Measurements from ENCODE around the gene PRSS38. TPM values are rescaled to one million over a fixed set of nuclear protein-coding genes. Genes with fewer than 3 reads are reported as not detected.

PRSS38 gene
- not detected in 2 replicates for total RNA-seq

GRCh38 chr1:227815468-227816409 lies at the start of gene PRSS38:
Gene PRSS38 (plus strand): TSS chr1:227815675. CDS start chr1:227815717, 42 bp downstream.
- DNase-seq, result no peak
- H3K4me3 Mint-ChIP-seq, result no peak within 1 kb of the TSS
- H3K4me1 Mint-ChIP-seq, result no peaks in the 10 kb centered on the region
- H3K27me3 Mint-ChIP-seq, result no peaks in the 10 kb centered on the region
- H3K9me3 Mint-ChIP-seq, result peaks cover 21% of the 10 kb centered on the region
- H3K36me3 Mint-ChIP-seq (ENCODE audit: low read depth), result peaks cover 7% of the 10 kb centered on the region
- no peak within 1 kb of the TSS for H3K27ac Mint-ChIP-seq
- POLR2A ChIA-PET, result no interaction called here
- no peak for TF ChIP-seq CTCF (IDR thresholded peaks at IDR 0.05)
- no peak for ATAC-seq (ENCODE audit: low read depth)
- intact Hi-C loops (cut with micrococcal nuclease), result no loop called here
- CTCF ChIA-PET, result no interaction called here

GRCh38 chr1:227766015-227766634 lies 49.4 kb upstream of the PRSS38 start:
- DNase-seq, result no peak
- peak; percentile 44 for ATAC-seq (ENCODE audit: low read depth)
- H3K4me1 Mint-ChIP-seq, result peaks cover 17% of the 10 kb centered on the region
- no peak overlapping the region for H3K27ac Mint-ChIP-seq
- ChIA-PET CTCF (interaction anchor here (1.0 kb wide), 1 partner anchor 15 kb away, joined by 3 read pairs; no protein-coding TSS in a partner anchor), POLR2A (no interaction called here)
- no peaks in the 10 kb centered on the region for H3K9me3 Mint-ChIP-seq
- H3K36me3 Mint-ChIP-seq (ENCODE audit: low read depth), result peaks cover 47% of the 10 kb centered on the region
- intact Hi-C loops (cut with micrococcal nuclease), result no loop called here
- H3K4me3 Mint-ChIP-seq, result no peak overlapping the region
- H3K27me3 Mint-ChIP-seq, result no peaks in the 10 kb centered on the region
- TF ChIP-seq CTCF (IDR thresholded peaks at IDR 0.05), result no peak

- Mint-ChIP-seq H3K36me3 (ENCODE audit: low read depth) (peaks cover 42% of the 10 kb centered on the region), H3K9me3 (no peaks in the 10 kb centered on the region), H3K27me3 (no peaks in the 10 kb centered on the region), H3K4me1 (peaks cover 17% of the 10 kb centered on the region), H3K4me3 (no peak overlapping the region), H3K27ac (no peak overlapping the region)
- ATAC-seq (ENCODE audit: low read depth) (no peak), DNase-seq (no peak)
- ChIA-PET POLR2A (no interaction called here), CTCF (interaction anchor here (1.0 kb wide), 1 partner anchor 15 kb away, joined by 3 read pairs; no protein-coding TSS in a partner anchor)
- TF ChIP-seq CTCF (IDR thresholded peaks at IDR 0.05), result no peak
- intact Hi-C loops (cut with micrococcal nuclease), result no loop called here
Measured at GRCh38 chr1:227766653-227767277, 48.7 kb upstream of the PRSS38 start.

GRCh38 chr1:227767401-227768124 lies 47.9 kb upstream of the PRSS38 start:
- H3K27me3 Mint-ChIP-seq, result no peaks in the 10 kb centered on the region
- H3K4me3 Mint-ChIP-seq, result no peak overlapping the region
- ChIA-PET CTCF (interaction anchor here (1.2 kb wide), 1 partner anchor 10 kb away, joined by 3 read pairs; no protein-coding TSS in a partner anchor), POLR2A (no interaction called here)
- H3K36me3 Mint-ChIP-seq (ENCODE audit: low read depth), result peaks cover 47% of the 10 kb centered on the region
- H3K27ac Mint-ChIP-seq, result no peak overlapping the region
- intact Hi-C loops (cut with micrococcal nuclease), result no loop called here
- peaks cover 14% of the 10 kb centered on the region for H3K4me1 Mint-ChIP-seq
- DNase-seq, result no peak
- no peak for ATAC-seq (ENCODE audit: low read depth)
- H3K9me3 Mint-ChIP-seq, result no peaks in the 10 kb centered on the region
- TF ChIP-seq CTCF (IDR thresholded peaks at IDR 0.05), result no peak
